CD14-positive monocyte (primary cell): ENCODE results near the gene CHRNA3. TPM values are rescaled to one million over a fixed set of nuclear protein-coding genes. Genes with fewer than 3 reads are reported as not detected.
A peak's percentile ranks its signal among the peaks of the same experiment; 100 is the strongest.

Experiments
- DNase-seq, 3 donors: peaks; one replicate each; pipeline ENCODE4 v3.0.0-alpha.2; 2011 to 2022
- H2AFZ ChIP-seq: 2 replicates; pipeline ENCODE4 v1.6.0; 2012; ENCODE audit warnings: mild to moderate bottlenecking, low read depth, low read length, inconsistent platforms; ENCODE audit not compliant: insufficient read depth, poor library complexity, severe bottlenecking
- H3K27ac ChIP-seq, 2 donors: 1 replicate in 1 of 2; 2 replicates in 1 of 2; pipeline ENCODE4 v1.5.1; 2012 to 2013; ENCODE audit warnings: low read length in 2 of 2, control low read depth in 1 of 2, inconsistent platforms in 1 of 2, low read depth in 1 of 2, mild to moderate bottlenecking in 1 of 2
- H3K27me3 ChIP-seq, 2 donors: one replicate each; pipeline versions ENCODE4 v1.6.0 to v1.6.1; 2011 to 2013; ENCODE audit warnings: low read length in 2 of 2; ENCODE audit not compliant: control insufficient read depth in 2 of 2, insufficient read depth in 2 of 2
- H3K36me3 ChIP-seq, 2 donors: replicated peaks in 1 of 2; 1 replicate in 1 of 2; 2 replicates in 1 of 2; pipeline versions ENCODE4 v1.5.1 to v1.6.1; 2012 to 2013; ENCODE audit warnings: low read length in 2 of 2, control low read depth in 1 of 2, inconsistent platforms in 1 of 2, mild to moderate bottlenecking in 1 of 2; ENCODE audit not compliant: insufficient read depth in 2 of 2, control insufficient read depth in 1 of 2
- H3K4me1 ChIP-seq, 2 donors: 1 replicate in 1 of 2; 2 replicates in 1 of 2; pipeline versions ENCODE4 v1.5.1 to v1.6.1; 2012 to 2013; ENCODE audit warnings: low read length in 2 of 2, control low read depth in 1 of 2, inconsistent platforms in 1 of 2, mild to moderate bottlenecking in 1 of 2, moderate library complexity in 1 of 2; ENCODE audit not compliant: insufficient read depth in 2 of 2, control insufficient read depth in 1 of 2
- H3K4me2 ChIP-seq: replicated peaks from 2 replicates; pipeline ENCODE3; 2012; ENCODE audit warnings: low read length, moderate library complexity, mild to moderate bottlenecking; ENCODE audit not compliant: poor library complexity, severe bottlenecking; ENCODE audit errors: extremely low read depth
- H3K4me3 ChIP-seq, 3 experiments: fragments of 200-600 bp in 1 of 3; sonication (generic) in 1 of 3; replicated peaks in 1 of 3; 1 replicate in 2 of 3; 2 replicates in 1 of 3; pipeline ENCODE4 v1.5.1; 2011 to 2013; ENCODE audit warnings: low read length in 3 of 3, mild to moderate bottlenecking in 3 of 3, control low read depth in 2 of 3, low read depth in 2 of 3, inconsistent platforms in 1 of 3, moderate library complexity in 1 of 3
- H3K79me2 ChIP-seq: 2 replicates; pipeline ENCODE4 v1.6.0; 2012; ENCODE audit warnings: mild to moderate bottlenecking, control low read depth, inconsistent platforms, low read length, moderate library complexity; ENCODE audit not compliant: insufficient read depth
- H3K9ac ChIP-seq: 2 replicates; pipeline ENCODE4 v1.6.0; 2017; ENCODE audit warnings: low read length, mild to moderate bottlenecking; ENCODE audit not compliant: insufficient read depth, poor library complexity, severe bottlenecking
- H3K9me3 ChIP-seq, 2 donors: replicated peaks in 1 of 2; 1 replicate in 1 of 2; 2 replicates in 1 of 2; pipeline versions ENCODE4 v1.5.1 to v1.6.1; 2012 to 2013; ENCODE audit warnings: low read length in 2 of 2, control low read depth in 1 of 2; ENCODE audit not compliant: control insufficient read depth in 1 of 2, insufficient read depth in 1 of 2
- H4K20me1 ChIP-seq: 2 replicates; pipeline ENCODE4 v1.6.0; 2012; ENCODE audit warnings: mild to moderate bottlenecking, low read length, control low read depth, moderate library complexity; ENCODE audit not compliant: insufficient read depth
- H3K27ac Mint-ChIP-seq, 7 donors: one replicate each; pipeline ENCODE4 v1.8.0; 2020; ENCODE audit warnings: mild to moderate bottlenecking in 7 of 7, mixed read lengths in 7 of 7, moderate library complexity in 6 of 7, inconsistent platforms in 2 of 7
- H3K27me3 Mint-ChIP-seq, 3 donors: one replicate each; pipeline ENCODE4 v1.8.0; 2021 to 2022; ENCODE audit warnings: low read depth in 3 of 3, mild to moderate bottlenecking in 3 of 3, mixed read lengths in 3 of 3, moderate library complexity in 3 of 3, inconsistent platforms in 1 of 3
- H3K36me3 Mint-ChIP-seq, 2 donors: one replicate each; pipeline ENCODE4 v1.8.0; 2020; ENCODE audit warnings: mixed read lengths in 2 of 2, inconsistent platforms in 1 of 2, mild to moderate bottlenecking in 1 of 2
- H3K4me1 Mint-ChIP-seq: one replicate; pipeline ENCODE4 v1.8.0; 2020; ENCODE audit warnings: mild to moderate bottlenecking, mixed read lengths
- H3K4me3 Mint-ChIP-seq, 2 donors: one replicate each; pipeline ENCODE4 v1.8.0; 2020; ENCODE audit warnings: mild to moderate bottlenecking in 2 of 2, mixed read lengths in 2 of 2, moderate library complexity in 1 of 2
- H3K9me3 Mint-ChIP-seq, 7 donors: one replicate each; pipeline ENCODE4 v1.8.0; 2020 to 2022; ENCODE audit warnings: mixed read lengths in 7 of 7, mild to moderate bottlenecking in 6 of 7, moderate library complexity in 6 of 7, inconsistent platforms in 2 of 7
- WGBS: methylation state at CpG from one replicate; pipeline ENCODE4 v1.1.5; 2013; ENCODE audit warnings: missing lambda C conversion rate; ENCODE audit not compliant: insufficient coverage; 5-methylcytosine and 5-hydroxymethylcytosine counted together
- intact Hi-C, 2 donors: fragments of 100-400 bp; cut with micrococcal nuclease; formaldehyde crosslinking; loops; one replicate each; pipeline versions ENCODE4 v1.15.0 to v1.15.1; 2023
- polyA plus RNA-seq, 3 donors: library from polyadenylated mRNA; depleted of rRNA in 1 of 3; unstranded in 2 of 3; stranded (reverse) in 1 of 3; fragments of 300-500 nt in 2 of 3; fragments of >200 nt in 1 of 3; fragmentation: Illumina TruSeq in 2 of 3; gene quantifications; 1 replicate in 2 of 3; 2 replicates in 1 of 3; pipeline ENCODE4 v1.2.3, GENCODE V29; 2012 to 2021
- TF ChIP-seq, protein P1 (sequence below): fragments of 200-600 bp; IDR thresholded peaks from one replicate; pipeline ENCODE4 v1.8.0; 2022; ENCODE audit warnings: antibody characterized with exemption, mild to moderate bottlenecking

CHRNA3 gene
- polyA plus RNA-seq, 3 donors: not detected

DNA sequence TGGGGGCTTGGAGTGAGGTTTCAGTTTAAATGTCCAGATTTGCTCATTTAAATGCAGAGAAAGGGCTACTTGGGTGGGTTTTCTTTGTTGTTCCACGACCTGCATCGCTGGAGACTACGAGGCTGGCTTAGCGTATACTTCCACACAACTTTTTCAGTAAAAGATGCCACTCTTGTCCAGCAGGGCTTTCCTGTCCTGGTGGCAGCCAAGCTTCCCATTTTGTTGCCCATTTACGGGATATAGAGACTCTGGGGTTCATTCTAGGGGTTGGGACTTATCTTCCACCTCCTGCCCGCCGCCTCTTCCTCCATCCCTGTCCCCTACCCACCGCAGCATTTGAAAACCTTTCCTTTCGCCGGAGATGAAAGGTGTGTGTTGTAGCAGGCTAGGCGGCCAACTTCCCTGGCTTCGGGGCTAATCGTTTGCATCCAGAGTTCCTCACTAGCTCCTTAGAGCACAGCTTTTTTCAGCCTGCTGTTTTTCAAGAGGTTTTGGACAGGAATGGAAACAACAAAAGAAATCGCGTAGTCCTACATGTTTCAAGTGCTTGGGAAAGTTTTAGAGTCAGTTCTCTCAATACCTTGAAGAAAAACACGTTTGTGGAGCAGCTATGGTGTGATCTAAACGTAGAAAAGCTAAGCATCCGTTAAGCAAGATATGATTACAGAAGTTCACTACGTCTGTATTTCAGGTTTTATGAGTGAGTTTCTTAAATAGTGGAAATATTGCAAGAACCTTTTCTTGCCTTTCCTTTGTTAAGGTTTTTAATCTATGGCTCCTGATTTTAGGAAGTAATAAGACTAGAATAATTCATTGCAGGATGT is 54.6 kb downstream of the CHRNA3 start:
- Histone ChIP-seq H2AFZ (peak overlapping the region; percentile 67), H3K4me3 (peak overlapping the region; percentile 24 to 75 (median 38)), H3K4me1 (peaks cover 14 to 19% of the 10 kb centered on the region in 2 donors), H3K79me2 (no peaks in the 10 kb centered on the region), H3K36me3 (no peaks in the 10 kb centered on the region), H3K9ac (peak overlapping the region; percentile 39), H4K20me1 (no peaks in the 10 kb centered on the region), H3K9me3 (no peaks in the 10 kb centered on the region), H3K27ac (no peak overlapping the region), H3K4me2 (peak overlapping the region; percentile 89), H3K27me3 (peaks cover 29 to 32% of the 10 kb centered on the region in 2 donors)
- Mint-ChIP-seq H3K36me3 (peaks cover 0 to 4% of the 10 kb centered on the region in 2 donors), H3K4me1 (peaks cover 22% of the 10 kb centered on the region), H3K9me3 (peaks cover 0 to 4% (median 2%) of the 10 kb centered on the region in 7 donors), H3K27me3 (peaks cover 27 to 51% (median 29%) of the 10 kb centered on the region in 3 donors), H3K4me3 (peak overlapping the region; percentile 82 to 90), H3K27ac (no peak overlapping the region)
- 0% methylated on average over 8 of the region's 19 CpGs for WGBS
- no peak for DNase-seq
- intact Hi-C loops: no loop called here
- TF ChIP-seq, protein P1, sequence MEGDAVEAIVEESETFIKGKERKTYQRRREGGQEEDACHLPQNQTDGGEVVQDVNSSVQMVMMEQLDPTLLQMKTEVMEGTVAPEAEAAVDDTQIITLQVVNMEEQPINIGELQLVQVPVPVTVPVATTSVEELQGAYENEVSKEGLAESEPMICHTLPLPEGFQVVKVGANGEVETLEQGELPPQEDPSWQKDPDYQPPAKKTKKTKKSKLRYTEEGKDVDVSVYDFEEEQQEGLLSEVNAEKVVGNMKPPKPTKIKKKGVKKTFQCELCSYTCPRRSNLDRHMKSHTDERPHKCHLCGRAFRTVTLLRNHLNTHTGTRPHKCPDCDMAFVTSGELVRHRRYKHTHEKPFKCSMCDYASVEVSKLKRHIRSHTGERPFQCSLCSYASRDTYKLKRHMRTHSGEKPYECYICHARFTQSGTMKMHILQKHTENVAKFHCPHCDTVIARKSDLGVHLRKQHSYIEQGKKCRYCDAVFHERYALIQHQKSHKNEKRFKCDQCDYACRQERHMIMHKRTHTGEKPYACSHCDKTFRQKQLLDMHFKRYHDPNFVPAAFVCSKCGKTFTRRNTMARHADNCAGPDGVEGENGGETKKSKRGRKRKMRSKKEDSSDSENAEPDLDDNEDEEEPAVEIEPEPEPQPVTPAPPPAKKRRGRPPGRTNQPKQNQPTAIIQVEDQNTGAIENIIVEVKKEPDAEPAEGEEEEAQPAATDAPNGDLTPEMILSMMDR: peak; percentile 11

DNA sequence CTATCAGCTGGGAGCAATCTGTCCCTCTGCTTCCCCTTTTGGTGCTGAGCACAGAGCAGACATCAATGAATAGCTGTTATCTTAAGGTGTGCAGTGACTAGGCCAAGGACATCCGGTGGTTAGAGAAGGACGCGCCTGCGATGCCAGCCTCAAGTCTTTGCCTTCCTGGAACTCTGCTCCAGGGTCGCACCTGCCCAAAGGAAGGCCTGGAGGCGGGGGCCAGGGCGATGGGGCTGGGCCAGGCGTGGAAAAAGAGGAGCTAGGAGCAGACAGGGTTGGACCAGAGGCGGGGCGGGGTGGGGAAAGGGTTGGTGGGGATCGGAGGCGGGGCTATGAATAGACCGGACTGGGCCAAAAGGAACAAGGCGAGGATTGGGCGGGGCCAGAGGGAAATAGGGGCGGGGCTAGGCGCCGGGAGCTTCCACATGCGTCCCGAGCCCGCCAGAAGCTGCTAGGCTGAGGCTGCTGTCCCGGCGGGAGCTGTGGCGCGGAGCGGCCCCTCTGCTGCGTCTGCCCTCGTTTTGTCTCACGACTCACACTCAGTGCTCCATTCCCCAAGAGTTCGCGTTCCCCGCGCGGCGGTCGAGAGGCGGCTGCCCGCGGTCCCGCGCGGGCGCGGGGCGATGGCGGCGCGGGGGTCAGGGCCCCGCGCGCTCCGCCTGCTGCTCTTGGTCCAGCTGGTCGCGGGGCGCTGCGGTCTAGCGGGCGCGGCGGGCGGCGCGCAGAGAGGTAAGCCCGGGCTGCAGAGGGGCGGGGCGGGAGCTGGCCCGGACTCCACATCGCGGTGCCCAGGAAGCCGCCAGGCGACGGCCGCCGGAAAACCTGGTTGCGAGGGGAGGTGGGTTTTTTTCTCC is 55.5 kb downstream of the CHRNA3 start, which contains the start of gene CHRNA5:
CHRNA5 (plus strand) TSS at position 424 of the 854 bp plus-strand sequence; CDS start at position 624, 200 bp downstream.
- H2AFZ ChIP-seq: peak within 1 kb of the TSS; percentile 67
- peak; percentile 36 to 73 (median 47) for DNase-seq
- Mint-ChIP-seq H3K27ac (peak within 1 kb of the TSS in 1 of 7 donors; percentile 9), H3K27me3 (peaks cover 27 to 51% (median 29%) of the 10 kb centered on the region in 3 donors), H3K4me3 (peak within 1 kb of the TSS; percentile 82 to 90), H3K9me3 (peaks cover 0 to 4% (median 2%) of the 10 kb centered on the region in 7 donors), H3K4me1 (peaks cover 22% of the 10 kb centered on the region), H3K36me3 (peaks cover 0 to 4% of the 10 kb centered on the region in 2 donors)
- peak within 1 kb of the TSS; percentile 89 for H3K4me2 ChIP-seq
- H3K9ac ChIP-seq: peak within 1 kb of the TSS; percentile 39
- H4K20me1 ChIP-seq: no peaks in the 10 kb centered on the region
- H3K9me3 ChIP-seq: no peaks in the 10 kb centered on the region
- peaks cover 14 to 19% of the 10 kb centered on the region in 2 donors for H3K4me1 ChIP-seq
- peaks cover 29 to 32% of the 10 kb centered on the region in 2 donors for H3K27me3 ChIP-seq
- no peak within 1 kb of the TSS for H3K27ac ChIP-seq
- no peaks in the 10 kb centered on the region for H3K79me2 ChIP-seq
- no peaks in the 10 kb centered on the region for H3K36me3 ChIP-seq
- TF ChIP-seq, protein P1: no peak
- peak within 1 kb of the TSS; percentile 34 to 75 (median 38) for H3K4me3 ChIP-seq
- intact Hi-C loops: no loop called here
- WGBS: under 1% methylated on average over 63 of the region's 75 CpGs
